ENCODE data around the gene ZNF311. TPM values are rescaled to one million over a fixed set of nuclear protein-coding genes. Genes with fewer than 3 reads are reported as not detected.

ZNF311 gene
- total and polyA plus RNA-seq, 2 of the 13 experiments (the other 11 are each of a cell fraction or from before 2014, with no cell fraction given) = not detected

DNA sequence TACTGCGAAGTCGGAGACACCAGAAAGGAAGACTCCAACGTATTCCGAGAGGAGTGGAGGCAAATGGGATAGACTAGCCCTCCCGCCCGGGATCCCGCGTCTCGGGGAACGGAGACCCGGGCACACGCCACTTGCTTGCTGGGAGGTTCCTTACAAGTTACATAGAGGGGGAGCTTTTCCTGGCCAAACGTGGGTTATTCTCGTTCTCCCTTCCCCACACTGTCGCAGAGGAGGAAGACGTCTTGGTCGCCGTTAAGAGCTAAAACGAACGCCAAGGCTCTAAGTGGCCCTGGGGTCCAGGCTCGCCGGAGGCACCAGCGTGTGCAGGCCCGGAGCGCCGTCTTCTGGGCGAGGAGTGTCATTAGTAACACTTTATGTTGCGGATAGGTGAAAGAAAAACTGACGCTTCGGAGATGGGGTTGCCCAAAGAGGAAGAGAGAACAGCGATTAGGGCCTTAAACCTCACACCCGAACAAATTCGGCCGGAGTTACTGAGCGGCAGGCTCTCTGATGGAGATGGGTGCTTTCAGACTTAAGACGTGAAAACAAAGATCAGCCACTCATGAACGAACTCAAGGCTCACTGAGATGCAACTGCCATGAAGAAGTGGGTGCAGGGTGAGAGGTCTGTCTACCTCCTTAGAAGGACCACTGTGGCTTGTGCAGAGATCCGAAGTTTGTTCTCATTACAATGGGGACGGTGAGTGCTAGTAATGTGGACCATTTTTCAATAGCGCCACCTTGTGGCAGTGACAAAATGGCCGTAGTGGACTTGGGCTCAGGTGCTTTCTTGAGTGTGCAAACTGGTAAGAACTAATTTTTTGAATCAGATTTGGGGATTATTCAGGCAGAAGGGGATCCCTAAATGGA lies 11.7 kb upstream of the ZNF311 start (continued):
- TF ChIP-seq, protein P1, sequence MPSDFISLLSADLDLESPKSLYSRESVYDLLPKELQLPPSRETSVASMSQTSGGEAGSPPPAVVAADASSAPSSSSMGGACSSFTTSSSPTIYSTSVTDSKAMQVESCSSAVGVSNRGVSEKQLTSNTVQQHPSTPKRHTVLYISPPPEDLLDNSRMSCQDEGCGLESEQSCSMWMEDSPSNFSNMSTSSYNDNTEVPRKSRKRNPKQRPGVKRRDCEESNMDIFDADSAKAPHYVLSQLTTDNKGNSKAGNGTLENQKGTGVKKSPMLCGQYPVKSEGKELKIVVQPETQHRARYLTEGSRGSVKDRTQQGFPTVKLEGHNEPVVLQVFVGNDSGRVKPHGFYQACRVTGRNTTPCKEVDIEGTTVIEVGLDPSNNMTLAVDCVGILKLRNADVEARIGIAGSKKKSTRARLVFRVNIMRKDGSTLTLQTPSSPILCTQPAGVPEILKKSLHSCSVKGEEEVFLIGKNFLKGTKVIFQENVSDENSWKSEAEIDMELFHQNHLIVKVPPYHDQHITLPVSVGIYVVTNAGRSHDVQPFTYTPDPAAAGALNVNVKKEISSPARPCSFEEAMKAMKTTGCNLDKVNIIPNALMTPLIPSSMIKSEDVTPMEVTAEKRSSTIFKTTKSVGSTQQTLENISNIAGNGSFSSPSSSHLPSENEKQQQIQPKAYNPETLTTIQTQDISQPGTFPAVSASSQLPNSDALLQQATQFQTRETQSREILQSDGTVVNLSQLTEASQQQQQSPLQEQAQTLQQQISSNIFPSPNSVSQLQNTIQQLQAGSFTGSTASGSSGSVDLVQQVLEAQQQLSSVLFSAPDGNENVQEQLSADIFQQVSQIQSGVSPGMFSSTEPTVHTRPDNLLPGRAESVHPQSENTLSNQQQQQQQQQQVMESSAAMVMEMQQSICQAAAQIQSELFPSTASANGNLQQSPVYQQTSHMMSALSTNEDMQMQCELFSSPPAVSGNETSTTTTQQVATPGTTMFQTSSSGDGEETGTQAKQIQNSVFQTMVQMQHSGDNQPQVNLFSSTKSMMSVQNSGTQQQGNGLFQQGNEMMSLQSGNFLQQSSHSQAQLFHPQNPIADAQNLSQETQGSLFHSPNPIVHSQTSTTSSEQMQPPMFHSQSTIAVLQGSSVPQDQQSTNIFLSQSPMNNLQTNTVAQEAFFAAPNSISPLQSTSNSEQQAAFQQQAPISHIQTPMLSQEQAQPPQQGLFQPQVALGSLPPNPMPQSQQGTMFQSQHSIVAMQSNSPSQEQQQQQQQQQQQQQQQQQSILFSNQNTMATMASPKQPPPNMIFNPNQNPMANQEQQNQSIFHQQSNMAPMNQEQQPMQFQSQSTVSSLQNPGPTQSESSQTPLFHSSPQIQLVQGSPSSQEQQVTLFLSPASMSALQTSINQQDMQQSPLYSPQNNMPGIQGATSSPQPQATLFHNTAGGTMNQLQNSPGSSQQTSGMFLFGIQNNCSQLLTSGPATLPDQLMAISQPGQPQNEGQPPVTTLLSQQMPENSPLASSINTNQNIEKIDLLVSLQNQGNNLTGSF (CRISPR knock-in tag; IDR thresholded peaks at IDR 0.05) = no peak
- TF ChIP-seq MXD1 (CRISPR knock-in tag; IDR thresholded peaks at IDR 0.05) (peak; percentile 71), ATF1 (CRISPR knock-in tag; IDR thresholded peaks at IDR 0.05) (no peak), TBX2 (CRISPR knock-in tag; IDR thresholded peaks at IDR 0.05; ENCODE audit: borderline replicate concordance) (peak; percentile 61), NONO (IDR thresholded peaks at IDR 0.05) (no peak), NONO (CRISPR knock-in tag; conservative IDR thresholded peaks at IDR 0.05) (peak; percentile 43), HDAC2 (CRISPR knock-in tag; IDR thresholded peaks at IDR 0.05) (peak; percentile 47; the same call in 1 of the 2 replicates), ZNF850 (CRISPR knock-in tag; conservative IDR thresholded peaks at IDR 0.05) (no peak), SYNCRIP (IDR thresholded peaks at IDR 0.05; ENCODE audit: insufficient read depth, low read depth, low read length) (no peak), DMAP1 (CRISPR knock-in tag; IDR thresholded peaks at IDR 0.05) (0 out of 2 replicates have a peak, but pooled peaks have one; percentile 63), HOXA5 (CRISPR knock-in tag; IDR thresholded peaks at IDR 0.05) (peak; percentile 93; the same call in 1 of the 2 replicates), ZNF891 (CRISPR knock-in tag; IDR thresholded peaks at IDR 0.05) (peak; percentile 75; the same call in 1 of the 2 replicates), KDM2A (CRISPR knock-in tag; IDR thresholded peaks at IDR 0.05; ENCODE audit: borderline replicate concordance, low read depth) (peak; percentile 98), POGZ (CRISPR knock-in tag; IDR thresholded peaks at IDR 0.05) (peak; percentile 74; the same call in 1 of the 2 replicates), RARA (CRISPR knock-in tag; IDR thresholded peaks at IDR 0.05) (0 out of 2 replicates have a peak, but pooled peaks have one; percentile 6), ZNF780A (CRISPR knock-in tag; IDR thresholded peaks at IDR 0.05) (no peak), TBP (CRISPR knock-in tag; IDR thresholded peaks at IDR 0.05) (no peak; the same call in 1 of the 2 replicates), KLF16 (CRISPR knock-in tag; IDR thresholded peaks at IDR 0.05) (peak in 1 of 2 experiments; percentile 68; a peak in 1 of 4 replicates)
- TF ChIP-seq, protein P2, sequence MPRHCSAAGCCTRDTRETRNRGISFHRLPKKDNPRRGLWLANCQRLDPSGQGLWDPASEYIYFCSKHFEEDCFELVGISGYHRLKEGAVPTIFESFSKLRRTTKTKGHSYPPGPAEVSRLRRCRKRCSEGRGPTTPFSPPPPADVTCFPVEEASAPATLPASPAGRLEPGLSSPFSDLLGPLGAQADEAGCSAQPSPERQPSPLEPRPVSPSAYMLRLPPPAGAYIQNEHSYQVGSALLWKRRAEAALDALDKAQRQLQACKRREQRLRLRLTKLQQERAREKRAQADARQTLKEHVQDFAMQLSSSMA (CRISPR knock-in tag; IDR thresholded peaks at IDR 0.05) = no peak
